H1 (cell line): ENCODE data around the gene LRRC14B. TPM values are rescaled to one million over a fixed set of nuclear protein-coding genes. Genes with fewer than 3 reads are reported as not detected.

Source experiments
- CTCF ChIA-PET: fragments of 300-600 bp; sonication (Branson Sonifier 250); formaldehyde crosslinking; loops from one replicate; lab custom pipeline; 2021; ENCODE audit not compliant: partially characterized antibody; lab: Charles Lee
- POLR2A ChIA-PET: fragments of 300-600 bp; sonication (Branson Sonifier 250); formaldehyde crosslinking; loops from one replicate; lab custom pipeline; 2021; ENCODE audit warnings: inconsistent platforms; ENCODE audit not compliant: partially characterized antibody; lab: Charles Lee
- DNase-seq, 2 experiments: peaks; one replicate each; pipeline versions ENCODE4 v3.0.0 to v3.0.0-alpha.2; 2010 to 2022; ENCODE audit warnings: low spot score in 2 of 2, low read depth in 1 of 2, mixed read lengths in 1 of 2
- FAIRE-seq: peaks from 2 replicates; lab custom pipeline; 2011; peaks lifted over from hg19 to GRCh38; lab: Jason Lieb, UNC
- H2AFZ ChIP-seq: 2 replicates; pipeline ENCODE4 v1.8.1; 2012; ENCODE audit warnings: low read length, inconsistent platforms
- H2AK5ac ChIP-seq: 2 replicates; pipeline ENCODE4 v1.6.1; 2013; ENCODE audit warnings: low read depth, low read length
- H2BK120ac ChIP-seq: replicated peaks from 2 replicates; pipeline ENCODE3; 2013; ENCODE audit warnings: low read depth, low read length, inconsistent platforms
- H2BK12ac ChIP-seq: 2 replicates; pipeline ENCODE4 v1.6.1; 2013; ENCODE audit warnings: low read depth, low read length
- H2BK15ac ChIP-seq: 2 replicates; pipeline ENCODE4 v1.6.1; 2013; ENCODE audit warnings: low read length
- H2BK20ac ChIP-seq: 2 replicates; pipeline ENCODE4 v1.6.1; 2013; ENCODE audit warnings: low read length
- H2BK5ac ChIP-seq: 2 replicates; pipeline ENCODE4 v1.6.1; 2013; ENCODE audit warnings: low read depth, low read length
- H3K14ac ChIP-seq: 2 replicates; pipeline ENCODE4 v1.6.1; 2013; ENCODE audit warnings: inconsistent platforms; ENCODE audit not compliant: insufficient read length
- H3K18ac ChIP-seq: 2 replicates; pipeline ENCODE4 v1.6.1; 2013; ENCODE audit warnings: low read length; ENCODE audit errors: extremely low read depth
- H3K23ac ChIP-seq: 2 replicates; pipeline ENCODE4 v1.6.1; 2013; ENCODE audit warnings: inconsistent platforms; ENCODE audit not compliant: insufficient read length
- H3K23me2 ChIP-seq: 2 replicates; pipeline ENCODE4 v1.6.1; 2013; ENCODE audit warnings: low read depth, low read length
- H3K27ac ChIP-seq: 2 replicates; pipeline ENCODE4 v1.6.1; 2011; ENCODE audit warnings: low read depth, low read length, inconsistent platforms
- H3K27me3 ChIP-seq, 4 experiments: replicated peaks in 1 of 4; 1 replicate in 1 of 4; 2 replicates in 3 of 4; pipeline versions ENCODE4 v1.6.1 to v1.8.1; 2011 to 2013; ENCODE audit warnings: low read length in 3 of 4, mild to moderate bottlenecking in 3 of 4, inconsistent platforms in 2 of 4, mixed read lengths in 2 of 4, moderate library complexity in 1 of 4; ENCODE audit not compliant: control insufficient read depth in 3 of 4, insufficient read depth in 3 of 4; ENCODE audit errors: extremely low read depth in 1 of 4
- H3K36me3 ChIP-seq, 4 experiments: 2 replicates each; pipeline versions ENCODE4 v1.6.1 to v1.8.1; 2011 to 2013; ENCODE audit warnings: mild to moderate bottlenecking in 4 of 4, low read length in 3 of 4, moderate library complexity in 2 of 4, control low read depth in 1 of 4, inconsistent platforms in 1 of 4; ENCODE audit not compliant: insufficient read depth in 4 of 4, control insufficient read depth in 2 of 4
- H3K4ac ChIP-seq: replicated peaks from 2 replicates; pipeline ENCODE3; 2013; ENCODE audit warnings: low read length, low read depth, mixed read lengths, inconsistent platforms; ENCODE audit not compliant: insufficient read length
- H3K4me1 ChIP-seq, 4 experiments: replicated peaks in 1 of 4; 1 replicate in 1 of 4; 2 replicates in 3 of 4; pipeline versions ENCODE4 v1.6.1 to v1.8.1; 2011 to 2013; ENCODE audit warnings: low read length in 3 of 4, inconsistent platforms in 2 of 4, mixed read lengths in 1 of 4; ENCODE audit not compliant: insufficient read depth in 4 of 4, control insufficient read depth in 3 of 4
- H3K4me2 ChIP-seq, 2 experiments: 2 replicates each; pipeline versions ENCODE4 v1.6.1 to v1.8.1; 2011 to 2013; ENCODE audit warnings: low read depth in 2 of 2, low read length in 2 of 2, control low read depth in 1 of 2, inconsistent platforms in 1 of 2, mild to moderate bottlenecking in 1 of 2; ENCODE audit not compliant: insufficient read depth in 1 of 2
- H3K4me3 ChIP-seq, 4 experiments: fragments of 200-600, 300-600 bp in 1 of 4; sonication (generic), shearing (Covaris generic), sonication (Bioruptor Twin) in 1 of 4; 2 replicates each; pipeline versions ENCODE4 v1.5.1 to v1.8.1; 2011 to 2016; ENCODE audit warnings: low read length in 4 of 4, low read depth in 3 of 4, control low read depth in 2 of 4, inconsistent platforms in 2 of 4, mild to moderate bottlenecking in 2 of 4, mixed read lengths in 1 of 4, moderate library complexity in 1 of 4; ENCODE audit not compliant: insufficient read depth in 2 of 4; ENCODE audit errors: extremely low read depth in 1 of 4
- H3K56ac ChIP-seq: replicated peaks from 2 replicates; pipeline ENCODE3; 2013; ENCODE audit warnings: low read depth, mild to moderate bottlenecking, mixed read lengths, low read length, inconsistent platforms; ENCODE audit not compliant: insufficient read length
- H3K79me1 ChIP-seq: 2 replicates; pipeline ENCODE4 v1.6.1; 2013; ENCODE audit warnings: low read depth, low read length, control low read depth
- H3K79me2 ChIP-seq, 2 experiments: 2 replicates each; pipeline versions ENCODE4 v1.6.1 to v1.8.1; 2012 to 2013; ENCODE audit warnings: low read length in 2 of 2, mild to moderate bottlenecking in 2 of 2, inconsistent platforms in 1 of 2; ENCODE audit not compliant: insufficient read depth in 2 of 2, control insufficient read depth in 1 of 2
- H3K9ac ChIP-seq, 4 experiments: replicated peaks in 1 of 4; 1 replicate in 1 of 4; 2 replicates in 3 of 4; pipeline versions ENCODE4 v1.6.1 to v1.8.1; 2011 to 2013; ENCODE audit warnings: low read depth in 3 of 4, low read length in 3 of 4, control low read depth in 2 of 4, mild to moderate bottlenecking in 2 of 4, moderate library complexity in 2 of 4, inconsistent platforms in 1 of 4; ENCODE audit errors: extremely low read depth in 1 of 4
- H3K9me3 ChIP-seq, 2 experiments: 2 replicates each; pipeline versions ENCODE4 v1.6.1 to v1.8.1; 2012 to 2013; ENCODE audit warnings: mild to moderate bottlenecking in 2 of 2, moderate library complexity in 2 of 2, control low read depth in 1 of 2, inconsistent platforms in 1 of 2, low read depth in 1 of 2, low read length in 1 of 2, mixed read lengths in 1 of 2; ENCODE audit not compliant: insufficient read depth in 2 of 2
- H4K20me1 ChIP-seq, 2 experiments: replicated peaks in 1 of 2; 2 replicates each; pipeline versions ENCODE3 to v1.8.1; 2011 to 2013; ENCODE audit warnings: inconsistent platforms in 2 of 2, low read length in 2 of 2, mild to moderate bottlenecking in 1 of 2; ENCODE audit not compliant: insufficient read depth in 2 of 2, control insufficient read depth in 1 of 2
- H4K5ac ChIP-seq: 2 replicates; pipeline ENCODE4 v1.6.1; 2013; ENCODE audit warnings: low read length, low read depth, mixed read lengths, inconsistent platforms; ENCODE audit not compliant: insufficient read length
- H4K8ac ChIP-seq: 2 replicates; pipeline ENCODE4 v1.8.0; 2013; ENCODE audit warnings: mild to moderate bottlenecking, moderate library complexity, low read length, inconsistent platforms; ENCODE audit not compliant: insufficient read depth; ENCODE audit errors: extremely low read depth
- H4K91ac ChIP-seq: replicated peaks from 2 replicates; pipeline ENCODE3; 2013; ENCODE audit warnings: low read length, mixed read lengths, inconsistent platforms; ENCODE audit not compliant: insufficient read length
- GABPA ChIP-seq: IDR thresholded peaks from 2 replicates; pipeline ENCODE4 v1.6.1; 2011; ENCODE audit warnings: mild to moderate bottlenecking, low read length, moderate library complexity, borderline replicate concordance; ENCODE audit not compliant: insufficient read depth
- HDAC2 ChIP-seq, 2 experiments: fragments of 300-600 bp in 1 of 2; sonication (generic) in 1 of 2; IDR thresholded peaks; 2 replicates each; pipeline ENCODE4 v1.6.1; 2011 to 2012; ENCODE audit warnings: low read depth in 2 of 2, low read length in 2 of 2, mild to moderate bottlenecking in 2 of 2, moderate library complexity in 2 of 2, borderline replicate concordance in 1 of 2, inconsistent platforms in 1 of 2
- POU5F1 ChIP-seq: IDR thresholded peaks from 2 replicates; pipeline ENCODE4 v1.6.1; 2011; ENCODE audit warnings: low read depth, mild to moderate bottlenecking, low read length, moderate library complexity
- RAD21 ChIP-seq, 2 experiments: IDR thresholded peaks in 1 of 2; conservative IDR thresholded peaks in 1 of 2; 2 replicates each; pipeline ENCODE4 v1.6.1; 2011; ENCODE audit warnings: low read depth in 2 of 2, low read length in 2 of 2, improper control_type of control experiment in 1 of 2, inconsistent platforms in 1 of 2, mild to moderate bottlenecking in 1 of 2, moderate library complexity in 1 of 2
- SRF ChIP-seq: IDR thresholded peaks from 2 replicates; pipeline ENCODE4 v1.6.1; 2011; ENCODE audit warnings: mild to moderate bottlenecking, low read depth, low read length, moderate library complexity
- WGBS, 2 experiments: shearing (Covaris generic) in 1 of 2; methylation state at CpG; one replicate each; pipeline versions ENCODE4 v1.1.6 to v1.1.7; 2013 to 2015; ENCODE audit warnings: low lambda C conversion rate in 2 of 2, mixed read lengths in 2 of 2, inconsistent platforms in 1 of 2, low coverage in 1 of 2, missing lambda C conversion rate in 1 of 2; ENCODE audit not compliant: insufficient replicate concordance in 2 of 2, insufficient coverage in 1 of 2, insufficient read length in 1 of 2; ENCODE audit errors: extremely low coverage in 1 of 2, missing lambda C conversion rate in 1 of 2; 5-methylcytosine and 5-hydroxymethylcytosine counted together
- polyA plus RNA-seq, 7 experiments: library from polyadenylated mRNA; depleted of rRNA in 3 of 7; stranded (reverse) in 5 of 7; unstranded in 2 of 7; fragments of >200 nt in 5 of 7; fragments of 200-250 nt in 2 of 7; gene quantifications; 1 replicate in 5 of 7; 2 replicates in 1 of 7; 4 replicates in 1 of 7; pipeline versions ENCODE4 v1.2.1 to v1.2.3, GENCODE V29; 2011 to 2013; ENCODE audit warnings: missing spikeins in 2 of 7, mixed read lengths in 2 of 7
- total RNA-seq: library from RNA; stranded (reverse); fragmentation: NEBNext Ultra II Directional; extraction: Animal tissue kit (Norgen Biotek cat#: 25700); gene quantifications from 2 replicates; pipeline ENCODE4 v1.2.1, GENCODE V29; 2021
- TF ChIP-seq, protein P1 (sequence below), 3 experiments: IDR thresholded peaks; 1 replicate in 2 of 3; 2 replicates in 1 of 3; pipeline versions ENCODE4 v1.5.1 to v1.6.1; 2011; ENCODE audit warnings: low read length in 3 of 3, mild to moderate bottlenecking in 3 of 3, inconsistent platforms in 2 of 3, low read depth in 1 of 3, moderate library complexity in 1 of 3; ENCODE audit not compliant: insufficient read depth in 1 of 3; ENCODE audit errors: control extremely low read depth in 1 of 3
- TF ChIP-seq, protein P2 (sequence below): IDR thresholded peaks from 2 replicates; pipeline ENCODE4 v1.6.1; 2012; ENCODE audit warnings: low read length, inconsistent platforms

The LRRC14B gene
- total and polyA plus RNA-seq, 2 of the 8 experiments (the other 6 are each of a cell fraction or from before 2014, with no cell fraction given), result not detected

DNA sequence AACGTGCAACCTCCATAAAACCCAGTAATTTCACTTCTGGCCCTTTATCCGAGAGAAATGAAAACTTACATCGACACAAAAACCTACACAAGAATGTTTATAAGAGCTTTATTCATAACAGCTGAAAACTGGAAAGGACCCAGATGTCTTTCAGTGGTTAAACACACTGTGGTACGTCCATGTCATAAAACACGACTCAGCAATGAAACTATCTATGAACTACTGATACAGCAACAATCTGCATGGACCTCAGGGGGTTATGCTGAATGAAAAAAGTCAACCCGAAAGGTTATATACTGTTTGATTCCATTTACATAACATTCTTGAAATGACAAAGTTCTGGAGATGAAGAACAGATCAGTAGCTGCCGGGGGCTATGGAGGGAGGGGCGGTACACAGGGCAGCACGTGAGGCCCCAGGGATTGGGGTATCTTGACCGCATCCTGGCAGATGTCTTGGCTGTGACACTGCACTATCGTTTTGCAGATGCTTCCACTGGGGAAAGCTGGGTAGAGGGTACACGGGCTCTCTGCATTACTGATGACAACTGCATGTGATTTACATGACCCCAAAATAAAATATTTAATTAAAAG is 22.6 kb downstream of the LRRC14B start:
- Histone ChIP-seq H3K23ac (no peak overlapping the region), H3K14ac (no peak overlapping the region), H4K91ac (no peak overlapping the region), H3K27ac (no peak overlapping the region), H2BK15ac (no peak overlapping the region), H4K20me1 (peaks cover 5 to 9% of the 10 kb centered on the region in 2 experiments), H2BK120ac (no peak overlapping the region), H3K9ac (no peak overlapping the region), H3K36me3 (peaks cover 0 to 10% (median 0%) of the 10 kb centered on the region in 4 experiments; a peak in 3 of 8 replicates), H3K56ac (no peak overlapping the region), H3K4me3 (no peak overlapping the region), H3K4me2 (no peak overlapping the region), H3K4me1 (peaks cover 0 to 3% (median 0%) of the 10 kb centered on the region in 4 experiments; a peak in 1 of 7 replicates), H2AK5ac (no peak overlapping the region), H3K79me1 (no peaks in the 10 kb centered on the region; the same call in 1 of the 2 replicates), H4K8ac (no peak overlapping the region), H3K23me2 (peaks cover 2% of the 10 kb centered on the region), H3K18ac (no peak overlapping the region), H4K5ac (no peak overlapping the region), H3K27me3 (no peaks in the 10 kb centered on the region), H3K79me2 (peaks cover 3 to 21% of the 10 kb centered on the region in 2 experiments; a peak in 3 of 4 replicates), H2BK5ac (no peak overlapping the region), H2AFZ (no peak overlapping the region), H2BK20ac (no peak overlapping the region), H3K4ac (no peak overlapping the region), H3K9me3 (no peaks in the 10 kb centered on the region), H2BK12ac (no peak overlapping the region)
- DNase-seq (no peak), FAIRE-seq (no peak)
- ChIA-PET POLR2A (interaction anchor here (1.1 kb wide), 1 partner anchor 25 kb away, joined by 3 read pairs; no protein-coding TSS in a partner anchor), CTCF (interaction anchor here (0.8 kb wide), 1 partner anchor 26 kb away, joined by 3 read pairs; no protein-coding TSS in a partner anchor)
- WGBS, 2 experiments, result 88% methylated on average over 12 of the region's 12 CpGs; no CpG with 5 or more reads in 1 of the 2 experiments
- TF ChIP-seq, protein P1, sequence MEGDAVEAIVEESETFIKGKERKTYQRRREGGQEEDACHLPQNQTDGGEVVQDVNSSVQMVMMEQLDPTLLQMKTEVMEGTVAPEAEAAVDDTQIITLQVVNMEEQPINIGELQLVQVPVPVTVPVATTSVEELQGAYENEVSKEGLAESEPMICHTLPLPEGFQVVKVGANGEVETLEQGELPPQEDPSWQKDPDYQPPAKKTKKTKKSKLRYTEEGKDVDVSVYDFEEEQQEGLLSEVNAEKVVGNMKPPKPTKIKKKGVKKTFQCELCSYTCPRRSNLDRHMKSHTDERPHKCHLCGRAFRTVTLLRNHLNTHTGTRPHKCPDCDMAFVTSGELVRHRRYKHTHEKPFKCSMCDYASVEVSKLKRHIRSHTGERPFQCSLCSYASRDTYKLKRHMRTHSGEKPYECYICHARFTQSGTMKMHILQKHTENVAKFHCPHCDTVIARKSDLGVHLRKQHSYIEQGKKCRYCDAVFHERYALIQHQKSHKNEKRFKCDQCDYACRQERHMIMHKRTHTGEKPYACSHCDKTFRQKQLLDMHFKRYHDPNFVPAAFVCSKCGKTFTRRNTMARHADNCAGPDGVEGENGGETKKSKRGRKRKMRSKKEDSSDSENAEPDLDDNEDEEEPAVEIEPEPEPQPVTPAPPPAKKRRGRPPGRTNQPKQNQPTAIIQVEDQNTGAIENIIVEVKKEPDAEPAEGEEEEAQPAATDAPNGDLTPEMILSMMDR (IDR thresholded peaks at IDR 0.05; ENCODE audit: control extremely low read depth in 1 of 3, insufficient read depth in 1 of 3, low read depth in 1 of 3, low read length in 3 of 3), result no peak
- no peak for TF ChIP-seq HDAC2 (IDR thresholded peaks at IDR 0.05; ENCODE audit: borderline replicate concordance in 1 of 2, low read depth in 2 of 2, low read length in 2 of 2)
- no peak for TF ChIP-seq POU5F1
- no peak for TF ChIP-seq GABPA
- TF ChIP-seq SRF, result no peak
- TF ChIP-seq RAD21 (IDR thresholded peaks at IDR 0.05 in 1 of 2, conservative IDR thresholded peaks at IDR 0.05 in 1 of 2; ENCODE audit: low read depth in 2 of 2, low read length in 2 of 2), result no peak
- TF ChIP-seq, protein P2, sequence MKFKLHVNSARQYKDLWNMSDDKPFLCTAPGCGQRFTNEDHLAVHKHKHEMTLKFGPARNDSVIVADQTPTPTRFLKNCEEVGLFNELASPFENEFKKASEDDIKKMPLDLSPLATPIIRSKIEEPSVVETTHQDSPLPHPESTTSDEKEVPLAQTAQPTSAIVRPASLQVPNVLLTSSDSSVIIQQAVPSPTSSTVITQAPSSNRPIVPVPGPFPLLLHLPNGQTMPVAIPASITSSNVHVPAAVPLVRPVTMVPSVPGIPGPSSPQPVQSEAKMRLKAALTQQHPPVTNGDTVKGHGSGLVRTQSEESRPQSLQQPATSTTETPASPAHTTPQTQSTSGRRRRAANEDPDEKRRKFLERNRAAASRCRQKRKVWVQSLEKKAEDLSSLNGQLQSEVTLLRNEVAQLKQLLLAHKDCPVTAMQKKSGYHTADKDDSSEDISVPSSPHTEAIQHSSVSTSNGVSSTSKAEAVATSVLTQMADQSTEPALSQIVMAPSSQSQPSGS, result no peak
